Hepatocyte (in vitro differentiated cells): ENCODE data around the gene LIPH.

Experiments used
- EZH2 ChIP-seq: fragments of 200-600 bp; sonication (generic); IDR thresholded peaks from 2 replicates; pipeline ENCODE4 v1.6.1; 2016; ENCODE audit warnings: antibody characterized with exemption, mild to moderate bottlenecking, borderline replicate concordance
- EZH2phosphoT487 ChIP-seq: fragments of 200-600 bp; sonication (generic); IDR thresholded peaks from one replicate; pipeline ENCODE4 v1.6.1; 2018; ENCODE audit warnings: antibody characterized with exemption, mild to moderate bottlenecking, low read depth, moderate library complexity; ENCODE audit not compliant: unreplicated experiment, severe bottlenecking
- TF ChIP-seq, protein P1 (sequence below): fragments of 200-600 bp; sonication (generic); IDR thresholded peaks from 2 replicates; pipeline ENCODE4 v1.5.1; 2016; ENCODE audit warnings: antibody characterized with exemption, mild to moderate bottlenecking; ENCODE audit not compliant: poor library complexity

DNA sequence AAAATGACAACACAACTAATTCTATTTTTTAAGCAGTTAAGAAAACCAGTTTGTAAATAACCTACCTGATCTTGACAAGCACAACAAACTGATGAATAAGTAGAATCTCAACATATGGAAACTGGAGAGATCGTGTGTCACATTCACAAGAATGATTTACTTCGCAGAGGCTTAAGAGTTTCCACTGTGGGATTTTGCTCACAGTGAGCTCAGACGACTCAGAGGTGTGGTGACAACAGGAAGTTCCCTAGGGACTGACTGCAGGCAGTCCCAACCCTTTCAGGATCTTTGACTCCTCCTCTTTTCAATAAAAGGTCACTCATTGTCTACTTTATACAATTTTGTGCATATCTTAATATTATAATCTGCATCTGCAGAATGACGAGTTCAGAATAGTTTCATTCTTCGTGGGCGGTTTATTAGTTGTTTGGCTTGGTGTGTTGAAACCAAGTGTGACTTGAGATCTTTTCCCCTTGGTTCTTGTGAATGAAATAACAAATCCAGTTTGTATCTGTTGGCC lies at the start of gene LIPH:
- TF ChIP-seq, protein P1, sequence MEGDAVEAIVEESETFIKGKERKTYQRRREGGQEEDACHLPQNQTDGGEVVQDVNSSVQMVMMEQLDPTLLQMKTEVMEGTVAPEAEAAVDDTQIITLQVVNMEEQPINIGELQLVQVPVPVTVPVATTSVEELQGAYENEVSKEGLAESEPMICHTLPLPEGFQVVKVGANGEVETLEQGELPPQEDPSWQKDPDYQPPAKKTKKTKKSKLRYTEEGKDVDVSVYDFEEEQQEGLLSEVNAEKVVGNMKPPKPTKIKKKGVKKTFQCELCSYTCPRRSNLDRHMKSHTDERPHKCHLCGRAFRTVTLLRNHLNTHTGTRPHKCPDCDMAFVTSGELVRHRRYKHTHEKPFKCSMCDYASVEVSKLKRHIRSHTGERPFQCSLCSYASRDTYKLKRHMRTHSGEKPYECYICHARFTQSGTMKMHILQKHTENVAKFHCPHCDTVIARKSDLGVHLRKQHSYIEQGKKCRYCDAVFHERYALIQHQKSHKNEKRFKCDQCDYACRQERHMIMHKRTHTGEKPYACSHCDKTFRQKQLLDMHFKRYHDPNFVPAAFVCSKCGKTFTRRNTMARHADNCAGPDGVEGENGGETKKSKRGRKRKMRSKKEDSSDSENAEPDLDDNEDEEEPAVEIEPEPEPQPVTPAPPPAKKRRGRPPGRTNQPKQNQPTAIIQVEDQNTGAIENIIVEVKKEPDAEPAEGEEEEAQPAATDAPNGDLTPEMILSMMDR = no peak
- TF ChIP-seq EZH2 = no peak
- TF ChIP-seq EZH2phosphoT487 = no peak
